Trophoblast cell (in vitro differentiated cells and primary cell): Measurements from ENCODE around the gene COL9A2.
A peak's percentile ranks its signal among the peaks of the same experiment; 100 is the strongest.

Experiments
- DNase-seq, 2 donors: peaks; one replicate each; pipeline ENCODE4 v3.0.0-alpha.2; 2016
- H2AFZ ChIP-seq: 2 replicates; pipeline ENCODE4 v1.6.1; 2013; ENCODE audit warnings: low read length, moderate library complexity, mild to moderate bottlenecking; ENCODE audit not compliant: insufficient read depth, poor library complexity
- H2AK5ac ChIP-seq: 2 replicates; pipeline ENCODE4 v1.6.1; 2013; ENCODE audit warnings: mild to moderate bottlenecking, low read length
- H2BK120ac ChIP-seq: 2 replicates; pipeline ENCODE4 v1.6.1; 2013; ENCODE audit warnings: low read length, mild to moderate bottlenecking, moderate library complexity; ENCODE audit not compliant: insufficient read depth, poor library complexity
- H2BK12ac ChIP-seq: 2 replicates; pipeline ENCODE4 v1.6.1; 2013; ENCODE audit warnings: mild to moderate bottlenecking, low read length, moderate library complexity
- H2BK5ac ChIP-seq: 2 replicates; pipeline ENCODE4 v1.6.1; 2013; ENCODE audit warnings: low read length, low read depth, moderate library complexity, mild to moderate bottlenecking; ENCODE audit not compliant: poor library complexity
- H3K14ac ChIP-seq: 2 replicates; pipeline ENCODE4 v1.6.1; 2013; ENCODE audit warnings: mild to moderate bottlenecking, low read length
- H3K18ac ChIP-seq: 2 replicates; pipeline ENCODE4 v1.6.1; 2013; ENCODE audit warnings: mild to moderate bottlenecking, low read length
- H3K23ac ChIP-seq: 2 replicates; pipeline ENCODE4 v1.6.1; 2013; ENCODE audit warnings: low read length
- H3K27ac ChIP-seq: 2 replicates; pipeline ENCODE4 v1.5.1; 2013; ENCODE audit warnings: low read depth, mild to moderate bottlenecking, inconsistent platforms, low read length, moderate library complexity
- H3K27me3 ChIP-seq: 2 replicates; pipeline ENCODE4 v1.6.1; 2013; ENCODE audit warnings: inconsistent platforms, mild to moderate bottlenecking, low read length, moderate library complexity; ENCODE audit not compliant: insufficient read depth
- H3K36me3 ChIP-seq, 2 experiments: 1 replicate in 1 of 2; 2 replicates in 1 of 2; pipeline ENCODE4 v1.6.1; 2013; ENCODE audit warnings: low read length in 2 of 2, mild to moderate bottlenecking in 2 of 2, moderate library complexity in 1 of 2; ENCODE audit not compliant: insufficient read depth in 2 of 2, control insufficient read depth in 1 of 2
- H3K4ac ChIP-seq: 2 replicates; pipeline ENCODE4 v1.6.1; 2013; ENCODE audit warnings: low read depth, mild to moderate bottlenecking, low read length, moderate library complexity
- H3K4me1 ChIP-seq, 2 experiments: 1 replicate in 1 of 2; 2 replicates in 1 of 2; pipeline ENCODE4 v1.6.1; 2013; ENCODE audit warnings: low read length in 2 of 2, mild to moderate bottlenecking in 2 of 2, moderate library complexity in 1 of 2; ENCODE audit not compliant: insufficient read depth in 2 of 2, control insufficient read depth in 1 of 2
- H3K4me2 ChIP-seq: 2 replicates; pipeline ENCODE4 v1.6.1; 2013; ENCODE audit warnings: inconsistent platforms, mild to moderate bottlenecking, low read length, moderate library complexity
- H3K4me3 ChIP-seq: 2 replicates; pipeline ENCODE4 v1.5.1; 2013; ENCODE audit warnings: mild to moderate bottlenecking, low read depth, low read length, inconsistent platforms
- H3K79me1 ChIP-seq: one replicate; pipeline ENCODE4 v1.6.1; 2013; ENCODE audit warnings: low read length
- H3K79me2 ChIP-seq: 2 replicates; pipeline ENCODE4 v1.6.1; 2013; ENCODE audit warnings: low read length, mild to moderate bottlenecking; ENCODE audit not compliant: control insufficient read depth, insufficient read depth, poor library complexity
- H3K9ac ChIP-seq: 2 replicates; pipeline ENCODE4 v1.6.1; 2013; ENCODE audit warnings: mild to moderate bottlenecking, low read length
- H3K9me3 ChIP-seq: 2 replicates; pipeline ENCODE4 v1.6.1; 2013; ENCODE audit warnings: low read depth, mild to moderate bottlenecking, control low read depth, inconsistent platforms, low read length; ENCODE audit not compliant: insufficient read depth
- H4K12ac ChIP-seq: 2 replicates; pipeline ENCODE4 v1.6.1; 2013; ENCODE audit warnings: low read depth, mild to moderate bottlenecking, low read length, moderate library complexity
- H4K8ac ChIP-seq: 2 replicates; pipeline ENCODE4 v1.6.1; 2013; ENCODE audit warnings: low read depth, mild to moderate bottlenecking, low read length, moderate library complexity
- H4K91ac ChIP-seq: one replicate; pipeline ENCODE4 v1.6.1; 2013; ENCODE audit warnings: low read depth, mild to moderate bottlenecking, low read length, moderate library complexity
- WGBS: extraction: QIAGEN DNeasy Blood & Tissue Kit; methylation state at CpG from one replicate; pipeline ENCODE4 v1.1.7; 2013; ENCODE audit warnings: missing lambda C conversion rate; ENCODE audit not compliant: insufficient read length, insufficient coverage; ENCODE audit errors: extremely low coverage; 5-methylcytosine and 5-hydroxymethylcytosine counted together

COL9A2 gene

GRCh38 chr1:40311692-40312091, 5.4 kb downstream of the COL9A2 start:
- Histone ChIP-seq H3K4ac (no peak overlapping the region), H3K23ac (no peak overlapping the region), H3K4me2 (no peak overlapping the region), H3K14ac (no peak overlapping the region), H4K8ac (no peak overlapping the region), H3K9me3 (peaks cover 2% of the 10 kb centered on the region), H3K27me3 (peaks cover 13% of the 10 kb centered on the region), H3K79me2 (no peaks in the 10 kb centered on the region), H2BK5ac (no peak overlapping the region), H3K4me1 (peaks cover 16 to 19% of the 10 kb centered on the region in 2 experiments), H2AFZ (no peak overlapping the region), H2BK12ac (no peak overlapping the region), H3K79me1 (peaks cover 12% of the 10 kb centered on the region), H2BK120ac (no peak overlapping the region), H2AK5ac (no peak overlapping the region), H4K91ac (no peak overlapping the region), H3K27ac (no peak overlapping the region), H4K12ac (no peak overlapping the region), H3K9ac (no peak overlapping the region), H3K36me3 (no peaks in the 10 kb centered on the region), H3K4me3 (no peak overlapping the region), H3K18ac (no peak overlapping the region)
- WGBS, result no CpG with 5 or more reads among the region's 5 CpGs
- DNase-seq, result no peak

DNA sequence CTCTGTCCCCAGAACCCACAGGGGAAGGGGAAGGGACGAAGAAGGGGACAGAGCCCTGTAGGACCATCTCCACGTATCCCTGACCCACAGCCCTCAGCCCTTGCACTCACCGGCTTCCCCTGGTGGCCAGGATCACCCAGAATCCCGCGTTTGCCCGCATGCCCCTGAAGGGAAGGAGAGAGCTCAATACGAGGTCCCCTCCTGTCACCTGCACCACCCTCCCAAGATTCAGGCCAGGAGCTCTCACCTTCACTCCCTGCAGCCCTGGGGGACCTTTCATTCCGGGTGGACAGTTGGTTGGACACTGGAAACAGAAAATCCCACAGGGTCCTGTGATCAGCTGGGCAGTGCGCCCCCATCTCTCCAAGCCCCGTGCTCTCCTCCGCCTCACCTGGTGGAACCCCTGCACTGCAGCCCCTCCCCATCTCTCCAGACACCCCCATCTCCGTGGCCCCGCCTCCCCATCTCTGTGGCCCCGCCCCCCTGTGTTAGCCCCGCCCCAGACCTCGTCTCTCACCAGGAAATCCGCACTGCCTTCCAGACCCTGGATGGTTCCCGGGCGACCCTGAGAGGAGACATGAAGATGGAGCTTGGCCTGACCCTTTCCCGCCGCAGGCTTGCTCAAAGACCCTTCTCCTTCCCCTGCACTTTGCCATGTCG, 6.0 kb downstream of the COL9A2 start:
- no peak overlapping the region for H3K9ac ChIP-seq
- peaks cover 2% of the 10 kb centered on the region for H3K9me3 ChIP-seq
- H3K4me1 ChIP-seq, result peaks cover 16 to 22% of the 10 kb centered on the region in 2 experiments
- H3K27me3 ChIP-seq, result peaks cover 7% of the 10 kb centered on the region
- no CpG with 5 or more reads among the region's 22 CpGs for WGBS
- no peak overlapping the region for H3K4ac ChIP-seq
- no peak overlapping the region for H2AK5ac ChIP-seq
- H3K18ac ChIP-seq, result no peak overlapping the region
- H2BK12ac ChIP-seq, result no peak overlapping the region
- no peak for DNase-seq
- no peaks in the 10 kb centered on the region for H3K79me2 ChIP-seq
- no peak overlapping the region for H4K8ac ChIP-seq
- no peak overlapping the region for H2AFZ ChIP-seq
- H3K36me3 ChIP-seq, result no peaks in the 10 kb centered on the region
- no peak overlapping the region for H2BK5ac ChIP-seq
- no peak overlapping the region for H2BK120ac ChIP-seq
- H4K12ac ChIP-seq, result no peak overlapping the region
- no peak overlapping the region for H3K14ac ChIP-seq
- H3K4me3 ChIP-seq, result no peak overlapping the region
- no peak overlapping the region for H3K23ac ChIP-seq
- H3K79me1 ChIP-seq, result peaks cover 10% of the 10 kb centered on the region
- no peak overlapping the region for H3K4me2 ChIP-seq
- no peak overlapping the region for H4K91ac ChIP-seq
- no peak overlapping the region for H3K27ac ChIP-seq

- Histone ChIP-seq H2AK5ac (no peak overlapping the region), H3K36me3 (no peaks in the 10 kb centered on the region), H2AFZ (no peak overlapping the region), H3K79me2 (peaks cover 6% of the 10 kb centered on the region), H3K79me1 (peaks cover 13% of the 10 kb centered on the region), H3K14ac (no peak overlapping the region), H3K4me1 (peaks cover 19 to 26% of the 10 kb centered on the region in 2 experiments), H3K4ac (no peak overlapping the region), H3K27ac (no peak overlapping the region), H4K91ac (no peak overlapping the region), H3K18ac (no peak overlapping the region), H4K8ac (no peak overlapping the region), H4K12ac (no peak overlapping the region), H3K23ac (no peak overlapping the region), H3K4me2 (no peak overlapping the region), H2BK5ac (no peak overlapping the region), H3K9me3 (peaks cover 2% of the 10 kb centered on the region), H3K27me3 (no peaks in the 10 kb centered on the region), H2BK12ac (no peak overlapping the region), H2BK120ac (no peak overlapping the region), H3K9ac (no peak overlapping the region), H3K4me3 (no peak overlapping the region)
- no peak for DNase-seq
- WGBS, result no CpG with 5 or more reads among the region's 2 CpGs
Observed at GRCh38 chr1:40310129-40310461, 7.0 kb downstream of the COL9A2 start.

DNA sequence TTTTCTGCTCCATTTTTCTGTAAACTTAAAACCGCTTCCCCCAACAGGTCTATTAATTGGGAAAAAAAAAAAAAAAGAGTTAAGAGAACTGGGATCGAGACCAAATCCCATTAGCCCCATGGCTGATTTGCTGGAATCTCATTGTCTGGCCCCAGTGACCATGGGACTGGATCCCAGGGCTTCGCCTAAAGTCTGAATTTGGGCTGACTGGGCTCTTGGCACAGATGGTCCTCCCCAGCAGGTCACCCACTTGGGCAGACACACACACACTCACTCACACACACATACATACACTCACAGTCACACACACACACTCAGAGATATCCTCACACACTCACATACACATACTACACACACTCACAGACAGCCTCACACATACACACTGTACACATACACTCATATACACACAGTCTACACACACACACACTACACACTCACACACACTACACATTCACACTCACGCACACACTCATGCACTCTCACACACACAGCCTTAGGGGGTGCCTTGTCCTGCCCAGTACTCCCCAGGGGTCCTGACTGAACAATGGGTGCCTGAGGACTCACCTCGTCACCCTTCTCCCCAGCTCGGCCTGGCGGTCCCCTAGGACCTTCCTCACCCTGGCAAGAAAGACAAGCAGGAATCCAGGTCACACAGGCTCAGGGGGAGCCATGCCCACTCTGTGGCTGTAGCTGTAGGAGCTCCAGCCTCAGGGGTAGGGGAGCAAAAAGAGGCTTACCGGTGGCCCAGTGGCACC, 7.5 kb downstream of the COL9A2 start:
- no peak overlapping the region for H4K8ac ChIP-seq
- no peak overlapping the region for H3K4me2 ChIP-seq
- 100% methylated on average over 1 of the region's 8 CpGs for WGBS
- H2AFZ ChIP-seq, result no peak overlapping the region
- no peak overlapping the region for H2BK120ac ChIP-seq
- H2BK12ac ChIP-seq, result no peak overlapping the region
- H3K27ac ChIP-seq, result no peak overlapping the region
- no peaks in the 10 kb centered on the region for H3K36me3 ChIP-seq
- H3K9ac ChIP-seq, result no peak overlapping the region
- peak overlapping the region; percentile 37 for H3K23ac ChIP-seq
- H3K79me1 ChIP-seq, result peaks cover 13% of the 10 kb centered on the region
- peaks cover 6% of the 10 kb centered on the region for H3K79me2 ChIP-seq
- no peak overlapping the region for H3K4ac ChIP-seq
- H3K14ac ChIP-seq, result no peak overlapping the region
- H3K18ac ChIP-seq, result no peak overlapping the region
- H3K27me3 ChIP-seq, result no peaks in the 10 kb centered on the region
- no peak overlapping the region for H2BK5ac ChIP-seq
- peaks cover 2% of the 10 kb centered on the region for H3K9me3 ChIP-seq
- H2AK5ac ChIP-seq, result no peak overlapping the region
- H4K12ac ChIP-seq, result no peak overlapping the region
- H4K91ac ChIP-seq, result no peak overlapping the region
- peaks cover 15 to 22% of the 10 kb centered on the region in 2 experiments for H3K4me1 ChIP-seq
- no peak overlapping the region for H3K4me3 ChIP-seq
- DNase-seq, result no peak
